A673 (cell line): ENCODE results near the gene SEC61G. TPM values are rescaled to one million over a fixed set of nuclear protein-coding genes. Genes with fewer than 3 reads are reported as not detected.

Source experiments
- BruUV-seq: library from RNA; stranded (reverse); fragments of 400-500 nt; replicated peaks from 2 replicates; lab custom pipeline; 2021; lab: Mats Ljungman, UMichigan
- CTCF ChIA-PET: fragments of 300-600 bp; sonication (Branson Sonifier 250); formaldehyde crosslinking; loops from one replicate; lab custom pipeline; 2022; ENCODE audit warnings: antibody characterized with exemption; lab: Charles Lee
- POLR2A ChIA-PET: fragments of 300-600 bp; sonication (Branson Sonifier 250); formaldehyde crosslinking; loops from one replicate; lab custom pipeline; 2022; ENCODE audit warnings: antibody characterized with exemption; ENCODE audit not compliant: low non-redundant PET; lab: Charles Lee
- DNase-seq: peaks from one replicate; pipeline ENCODE4 v3.0.0-alpha.2; 2015; ENCODE audit warnings: low spot score
- H3K27ac ChIP-seq: fragments of 200-600 bp; sonication (generic); 2 replicates; pipeline ENCODE4 v1.5.1; 2016; ENCODE audit warnings: mixed run types, low read depth, mild to moderate bottlenecking, mixed read lengths, antibody characterized with exemption, low read length; ENCODE audit not compliant: poor library complexity, severe bottlenecking
- H3K27me3 ChIP-seq: fragments of 200-600 bp; sonication (generic); replicated peaks from 2 replicates; pipeline ENCODE4 v1.6.1; 2017; ENCODE audit warnings: mixed run types, low read depth, mild to moderate bottlenecking, mixed read lengths, antibody characterized with exemption, low read length; ENCODE audit not compliant: insufficient read depth, poor library complexity
- H3K36me3 ChIP-seq: fragments of 200-600 bp; sonication (generic); 2 replicates; pipeline ENCODE4 v1.6.1; 2016; ENCODE audit warnings: mixed run types, mild to moderate bottlenecking, mixed read lengths, antibody characterized with exemption, low read length; ENCODE audit not compliant: insufficient read depth, poor library complexity, severe bottlenecking
- H3K4me1 ChIP-seq: fragments of 200-600 bp; sonication (generic); 2 replicates; pipeline ENCODE4 v1.6.1; 2017; ENCODE audit warnings: mixed run types, mild to moderate bottlenecking, mixed read lengths, antibody characterized with exemption, low read length; ENCODE audit not compliant: insufficient read depth, poor library complexity, severe bottlenecking
- H3K4me3 ChIP-seq: fragments of 200-600 bp; sonication (generic); 2 replicates; pipeline ENCODE4 v1.5.1; 2016; ENCODE audit warnings: low read depth, mixed run types, mild to moderate bottlenecking, mixed read lengths, low read length; ENCODE audit not compliant: poor library complexity, severe bottlenecking
- H3K9me3 ChIP-seq: fragments of 200-600 bp; sonication (generic); 2 replicates; pipeline ENCODE4 v1.6.1; 2016; ENCODE audit warnings: mixed run types, low read depth, mild to moderate bottlenecking, mixed read lengths, antibody characterized with exemption, low read length; ENCODE audit not compliant: poor library complexity, severe bottlenecking
- EZH2 ChIP-seq: fragments of 200-600 bp; sonication (generic); IDR thresholded peaks from 2 replicates; pipeline ENCODE4 v1.6.1; 2017; ENCODE audit warnings: borderline replicate concordance, low read depth, mild to moderate bottlenecking, mixed read lengths, antibody characterized with exemption, low read length; ENCODE audit not compliant: poor library complexity, severe bottlenecking
- intact Hi-C: fragments of 100-400 bp; cut with micrococcal nuclease; formaldehyde crosslinking; loops from one replicate; pipeline ENCODE4 v1.10.0; 2022; ENCODE audit not compliant: unreplicated experiment
- total RNA-seq: library from RNA; stranded (reverse); gene quantifications from 2 replicates; pipeline ENCODE4 v1.2.3, GENCODE V29; 2021
- TF ChIP-seq, protein P1 (sequence below): fragments of 300-800, 200-600 bp; sonication (generic); conservative IDR thresholded peaks from 2 replicates; pipeline ENCODE4 v1.5.1; 2017; ENCODE audit warnings: low read depth, mild to moderate bottlenecking, antibody characterized with exemption, low read length, moderate library complexity, mixed read lengths

The SEC61G gene
- total RNA-seq, 1 experiment from 2014 or later: 136 TPM

GRCh38 chr7:54778696-54779540 lies 19.9 kb upstream of the SEC61G start:
- DNase-seq: no peak
- Histone ChIP-seq H3K27me3 (no peaks in the 10 kb centered on the region), H3K27ac (no peak overlapping the region), H3K4me1 (no peaks in the 10 kb centered on the region), H3K4me3 (no peak overlapping the region), H3K36me3 (no peaks in the 10 kb centered on the region), H3K9me3 (no peaks in the 10 kb centered on the region)
- ChIA-PET POLR2A (no interaction called here), CTCF (no interaction called here)
- intact Hi-C loops: no loop called here
- BruUV-seq: no TSS peak
- TF ChIP-seq EZH2: no peak

DNA sequence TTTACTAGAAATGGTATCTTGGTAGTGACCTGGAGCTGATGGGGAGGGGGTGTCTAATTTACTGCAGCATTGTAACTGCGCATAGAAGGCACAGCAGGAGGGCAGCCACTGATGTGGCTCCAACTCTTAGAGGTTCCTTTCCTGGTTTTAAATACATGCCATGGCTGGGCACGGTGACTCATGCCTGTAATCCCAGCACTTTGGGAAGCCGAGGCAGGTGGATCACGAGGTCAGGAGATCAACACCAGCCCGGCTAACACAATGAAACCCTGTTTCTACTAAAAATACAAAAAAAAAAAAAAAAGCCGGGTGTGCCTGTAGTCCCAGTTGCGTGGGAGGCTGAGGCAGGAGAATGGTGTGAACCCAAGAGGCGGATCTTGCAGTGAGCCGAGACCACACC lies 19.2 kb upstream of the SEC61G start:
- TF ChIP-seq EZH2: no peak
- TF ChIP-seq, protein P1, sequence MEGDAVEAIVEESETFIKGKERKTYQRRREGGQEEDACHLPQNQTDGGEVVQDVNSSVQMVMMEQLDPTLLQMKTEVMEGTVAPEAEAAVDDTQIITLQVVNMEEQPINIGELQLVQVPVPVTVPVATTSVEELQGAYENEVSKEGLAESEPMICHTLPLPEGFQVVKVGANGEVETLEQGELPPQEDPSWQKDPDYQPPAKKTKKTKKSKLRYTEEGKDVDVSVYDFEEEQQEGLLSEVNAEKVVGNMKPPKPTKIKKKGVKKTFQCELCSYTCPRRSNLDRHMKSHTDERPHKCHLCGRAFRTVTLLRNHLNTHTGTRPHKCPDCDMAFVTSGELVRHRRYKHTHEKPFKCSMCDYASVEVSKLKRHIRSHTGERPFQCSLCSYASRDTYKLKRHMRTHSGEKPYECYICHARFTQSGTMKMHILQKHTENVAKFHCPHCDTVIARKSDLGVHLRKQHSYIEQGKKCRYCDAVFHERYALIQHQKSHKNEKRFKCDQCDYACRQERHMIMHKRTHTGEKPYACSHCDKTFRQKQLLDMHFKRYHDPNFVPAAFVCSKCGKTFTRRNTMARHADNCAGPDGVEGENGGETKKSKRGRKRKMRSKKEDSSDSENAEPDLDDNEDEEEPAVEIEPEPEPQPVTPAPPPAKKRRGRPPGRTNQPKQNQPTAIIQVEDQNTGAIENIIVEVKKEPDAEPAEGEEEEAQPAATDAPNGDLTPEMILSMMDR: no peak
- CTCF ChIA-PET: no interaction called here
- no peak overlapping the region for H3K27ac ChIP-seq
- BruUV-seq: no TSS peak
- H3K36me3 ChIP-seq: no peaks in the 10 kb centered on the region
- DNase-seq: no peak
- POLR2A ChIA-PET: no interaction called here
- H3K4me3 ChIP-seq: no peak overlapping the region
- intact Hi-C loops: no loop called here
- no peaks in the 10 kb centered on the region for H3K9me3 ChIP-seq
- H3K27me3 ChIP-seq: no peaks in the 10 kb centered on the region
- no peaks in the 10 kb centered on the region for H3K4me1 ChIP-seq

DNA sequence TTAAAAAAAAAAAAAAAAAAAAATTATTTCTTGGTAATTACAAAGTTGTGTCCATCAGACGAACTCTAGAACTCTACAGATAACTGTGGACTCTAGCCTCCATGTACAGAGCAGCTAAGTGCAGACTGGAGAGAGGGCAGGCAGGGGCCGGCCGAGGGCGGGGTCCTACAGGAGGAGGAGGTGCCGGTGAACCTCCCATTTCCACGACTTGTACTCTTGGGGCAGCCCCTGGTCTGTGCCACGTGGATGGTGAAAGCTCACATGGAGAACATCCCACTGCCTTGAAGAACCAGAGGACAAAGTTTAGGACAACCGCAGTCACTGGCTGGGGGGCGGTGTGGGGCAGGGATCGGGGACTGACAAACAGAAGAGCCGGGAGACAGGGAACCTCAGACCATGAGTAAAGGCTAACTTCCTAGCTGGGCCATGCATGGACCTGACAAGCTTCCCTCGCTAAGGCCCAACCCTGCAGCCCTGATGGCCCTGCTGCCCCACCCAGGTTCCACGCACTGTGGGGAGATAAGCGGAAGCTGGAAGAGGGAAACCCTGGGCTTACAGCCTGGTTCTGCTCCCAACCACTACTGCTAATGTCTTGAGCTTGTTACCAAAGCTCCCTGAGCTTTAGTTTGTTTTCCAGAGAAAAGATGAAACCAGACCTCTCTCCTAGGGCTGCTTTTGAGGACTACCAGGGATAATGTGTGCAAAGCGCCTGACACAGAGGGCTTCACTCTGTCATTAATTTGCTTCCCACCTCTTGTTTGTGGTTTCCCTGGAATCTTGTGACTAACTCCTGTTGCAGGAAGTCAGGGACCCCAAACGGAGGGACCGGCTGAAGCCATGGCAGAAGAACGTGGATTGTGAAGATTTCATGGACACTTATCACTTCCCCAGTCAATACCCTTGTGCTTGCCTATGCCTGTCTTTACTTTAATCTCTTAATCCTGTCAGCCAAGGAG lies 16.1 kb upstream of the SEC61G start:
- intact Hi-C loops: loop anchor here (1.0 kb wide), 2 partner anchors 480 to 640 kb away; no protein-coding TSS in a partner anchor
- DNase-seq: no peak
- no peak for TF ChIP-seq EZH2
- TF ChIP-seq, protein P1: no peak
- Histone ChIP-seq H3K36me3 (no peaks in the 10 kb centered on the region), H3K27me3 (peaks cover 4% of the 10 kb centered on the region), H3K4me3 (no peak overlapping the region), H3K27ac (no peak overlapping the region), H3K9me3 (no peaks in the 10 kb centered on the region), H3K4me1 (no peaks in the 10 kb centered on the region)
- ChIA-PET CTCF (interaction anchor here (0.6 to 2.5 kb wide), 3 partner anchors 61 to 480 kb away, joined by 3 to 12 read pairs (median 5); no protein-coding TSS in a partner anchor), POLR2A (no interaction called here)
- BruUV-seq: no TSS peak
